ENCODE results near the gene AHNAK.

The AHNAK gene

GRCh38 chr11:62433141-62433903, 113.3 kb downstream of the AHNAK start:
- DNase-seq (ENCODE audit: low spot score), result no peak

- DNase-seq (ENCODE audit: low spot score), result no peak
These were observed 113.9 kb downstream of the AHNAK start for GRCh38 chr11:62432695-62433094.

- DNase-seq (ENCODE audit: low spot score), result no peak
These were observed 115.3 kb downstream of the AHNAK start for GRCh38 chr11:62431171-62431901.

- no peak for DNase-seq (ENCODE audit: low spot score)
These were observed 116.2 kb downstream of the AHNAK start for GRCh38 chr11:62430425-62430824.

- DNase-seq (ENCODE audit: low spot score), result no peak
These were observed 117.6 kb downstream of the AHNAK start for GRCh38 chr11:62428871-62429560.

- DNase-seq (ENCODE audit: low spot score), result no peak
These were observed 118.9 kb downstream of the AHNAK start for GRCh38 chr11:62427630-62428233.

- DNase-seq (ENCODE audit: low spot score), result no peak
These were observed 123.6 kb downstream of the AHNAK start for GRCh38 chr11:62423012-62423411.

GRCh38 chr11:62421996-62422395, 124.6 kb downstream of the AHNAK start:
- no peak for DNase-seq (ENCODE audit: low spot score)

GRCh38 chr11:62420882-62421281, 125.7 kb downstream of the AHNAK start:
- DNase-seq (ENCODE audit: low spot score), result no peak

GRCh38 chr11:62419943-62420342, 126.7 kb downstream of the AHNAK start:
- no peak for DNase-seq (ENCODE audit: low spot score)

- no peak for DNase-seq (ENCODE audit: low spot score)
These were observed 127.2 kb downstream of the AHNAK start for GRCh38 chr11:62419314-62419929.

- DNase-seq (ENCODE audit: low spot score), result no peak
These were observed 127.9 kb downstream of the AHNAK start, which contains the start of gene SCGB1A1 for GRCh38 chr11:62418733-62419132. TSS of gene SCGB1A1 (plus strand) at chr11:62419033. CDS start at chr11:62419096, 63 bp downstream.

- no peak for DNase-seq (ENCODE audit: low spot score)
These were observed 128.5 kb downstream of the AHNAK start for GRCh38 chr11:62418136-62418535.

- DNase-seq (ENCODE audit: low spot score), result no peak
These were observed 130.0 kb downstream of the AHNAK start for GRCh38 chr11:62416596-62416995.

- no peak for DNase-seq (ENCODE audit: low spot score)
These were observed 133.4 kb downstream of the AHNAK start for GRCh38 chr11:62413060-62413696.

GRCh38 chr11:62411524-62411923, 135.1 kb downstream of the AHNAK start:
- no peak for DNase-seq (ENCODE audit: low spot score)

GRCh38 chr11:62410972-62411371, 135.6 kb downstream of the AHNAK start:
- DNase-seq (ENCODE audit: low spot score), result no peak

GRCh38 chr11:62409831-62410230, 136.8 kb downstream of the AHNAK start:
- no peak for DNase-seq (ENCODE audit: low spot score)

- no peak for DNase-seq (ENCODE audit: low spot score)
These were observed 140.6 kb downstream of the AHNAK start for GRCh38 chr11:62406034-62406433.

- DNase-seq (ENCODE audit: low spot score), result no peak
These were observed 141.7 kb downstream of the AHNAK start for GRCh38 chr11:62404901-62405300.

GRCh38 chr11:62404435-62404834, 142.2 kb downstream of the AHNAK start:
- no peak for DNase-seq (ENCODE audit: low spot score)

Data from LoVo (cell line).